HCT116 (cell line): Measurements from ENCODE around the gene MRPL49. TPM values are rescaled to one million over a fixed set of nuclear protein-coding genes. Genes with fewer than 3 reads are reported as not detected.

ENCODE experiments used
- ATAC-seq: fragments of 200-7000 bp; cut with Tn5 transposase; 2 replicates; pipeline ENCODE4 v1.9.1; 2020; ENCODE audit warnings: mild to moderate bottlenecking, moderate library complexity
- BruUV-seq: library from RNA; stranded (reverse); fragments of 400-500 nt; replicated peaks from 2 replicates; lab custom pipeline; 2021; lab: Mats Ljungman, UMichigan
- CTCF ChIA-PET: fragments of 300-600 bp; sonication (Branson Sonifier 250); formaldehyde crosslinking; loops from one replicate; lab custom pipeline; 2021; ENCODE audit warnings: antibody characterized with exemption; lab: Charles Lee
- POLR2A ChIA-PET: fragments of 300-600, 350-600 bp; sonication (Branson Sonifier 250); formaldehyde crosslinking; loops from one replicate; lab custom pipeline; 2021; ENCODE audit warnings: antibody characterized with exemption; lab: Charles Lee
- RAD21 ChIA-PET, 2 experiments: fragments of 300-600 bp; sonication (Branson Sonifier 250); formaldehyde crosslinking; loops; one replicate each; lab custom pipeline; 2023; ENCODE audit warnings: low total read pairs in 2 of 2; ENCODE audit not compliant: uncharacterized antibody in 2 of 2, unreplicated experiment in 2 of 2, low non-redundant PET in 1 of 2; lab: Charles Lee
- DNase-seq: peaks from one replicate; pipeline ENCODE4 v3.0.0-alpha.2; 2010; ENCODE audit warnings: low read depth, low spot score
- H2AFZ ChIP-seq: fragments of 200-600 bp; shearing (Covaris generic), sonication (generic); 2 replicates; pipeline ENCODE4 v1.6.1; 2017; ENCODE audit warnings: low read depth, mixed run types, mixed read lengths, antibody characterized with exemption, low read length; ENCODE audit not compliant: poor library complexity, severe bottlenecking
- H3K27ac ChIP-seq: 2 replicates; pipeline ENCODE4 v1.5.1; 2012; ENCODE audit warnings: low read depth, low read length
- H3K27me3 ChIP-seq: fragments of 200-600 bp; sonication (generic); 2 replicates; pipeline ENCODE4 v1.6.1; 2016; ENCODE audit warnings: mixed run types, low read length, mixed read lengths; ENCODE audit not compliant: insufficient read depth
- H3K36me3 ChIP-seq, 2 experiments: fragments of 200-500 bp in 1 of 2; fragments of 200-600 bp in 1 of 2; sonication (Bioruptor generic) in 1 of 2; sonication (generic) in 1 of 2; 2 replicates each; pipeline versions ENCODE4 v1.5.1 to v1.6.1; 2014 to 2016; ENCODE audit warnings: low read length in 2 of 2, inconsistent platforms in 1 of 2, mixed read lengths in 1 of 2, mixed run types in 1 of 2; ENCODE audit not compliant: insufficient read depth in 2 of 2, control insufficient read depth in 1 of 2
- H3K4me1 ChIP-seq, 2 experiments: fragments of 200-600 bp in 1 of 2; sonication (generic) in 1 of 2; 2 replicates each; pipeline versions ENCODE4 v1.5.1 to v1.6.1; 2012 to 2017; ENCODE audit warnings: low read length in 2 of 2, inconsistent platforms in 1 of 2, mild to moderate bottlenecking in 1 of 2, mixed read lengths in 1 of 2, mixed run types in 1 of 2, moderate library complexity in 1 of 2; ENCODE audit not compliant: insufficient read depth in 2 of 2, control insufficient read depth in 1 of 2
- H3K4me2 ChIP-seq: fragments of 200-600 bp; sonication (generic); 2 replicates; pipeline ENCODE4 v1.6.1; 2017; ENCODE audit warnings: mixed run types, low read length, mixed read lengths
- H3K4me3 ChIP-seq, 2 experiments: fragments of 200-600 bp in 1 of 2; sonication (generic) in 1 of 2; replicated peaks in 1 of 2; 2 replicates each; pipeline ENCODE4 v1.5.1; 2011 to 2016; ENCODE audit warnings: low read length in 2 of 2, control low read depth in 1 of 2, low read depth in 1 of 2, mild to moderate bottlenecking in 1 of 2, mixed read lengths in 1 of 2, mixed run types in 1 of 2
- H3K79me2 ChIP-seq: fragments of 200-600 bp; sonication (generic); 2 replicates; pipeline ENCODE4 v1.6.1; 2017; ENCODE audit warnings: mild to moderate bottlenecking, mixed run types, low read length, moderate library complexity, mixed read lengths; ENCODE audit not compliant: insufficient read depth
- H3K9ac ChIP-seq: fragments of 200-600 bp; sonication (generic); 2 replicates; pipeline ENCODE4 v1.6.1; 2016; ENCODE audit warnings: low read length, mixed read lengths
- H3K9me2 ChIP-seq: fragments of 200-600 bp; sonication (generic), shearing (Covaris generic); 2 replicates; pipeline ENCODE4 v1.6.1; 2017; ENCODE audit warnings: mixed run types, mild to moderate bottlenecking, moderate library complexity; ENCODE audit not compliant: insufficient read depth
- H3K9me3 ChIP-seq, 2 experiments: fragments of 200-500 bp in 1 of 2; fragments of 200-600 bp in 1 of 2; sonication (Bioruptor generic) in 1 of 2; sonication (generic) in 1 of 2; 2 replicates each; pipeline ENCODE4 v1.6.1; 2014 to 2017; ENCODE audit warnings: low read length in 2 of 2, mixed read lengths in 2 of 2, inconsistent platforms in 1 of 2, low read depth in 1 of 2, mild to moderate bottlenecking in 1 of 2, mixed run types in 1 of 2, moderate library complexity in 1 of 2; ENCODE audit not compliant: control insufficient read depth in 1 of 2, insufficient read depth in 1 of 2
- H4K20me1 ChIP-seq: fragments of 200-600 bp; sonication (generic), shearing (Covaris generic); 2 replicates; pipeline ENCODE4 v1.6.1; 2017; ENCODE audit warnings: mixed run types, mild to moderate bottlenecking, moderate library complexity; ENCODE audit not compliant: insufficient read depth
- SRF ChIP-seq: IDR thresholded peaks from 2 replicates; pipeline ENCODE4 v1.6.1; 2012; ENCODE audit warnings: low read depth
- intact Hi-C: fragments of 100-400 bp; cut with micrococcal nuclease; formaldehyde crosslinking; loops from 2 replicates; pipeline ENCODE4 v1.10.0; 2022
- total RNA-seq: library from RNA; stranded (reverse); gene quantifications from one replicate; pipeline ENCODE4 v1.2.1, GENCODE V29; 2021; ENCODE audit not compliant: unreplicated experiment
- TF ChIP-seq, protein P1 (sequence below), 3 experiments: fragments of 200-600 bp in 1 of 3; sonication (generic) in 1 of 3; IDR thresholded peaks in 2 of 3; conservative IDR thresholded peaks in 1 of 3; 2 replicates each; pipeline ENCODE4 v1.5.1; 2012 to 2017; ENCODE audit warnings: low read depth in 2 of 3, low read length in 2 of 3, antibody characterized with exemption in 1 of 3, borderline replicate concordance in 1 of 3, control low read depth in 1 of 3, mild to moderate bottlenecking in 1 of 3, mixed read lengths in 1 of 3, mixed run types in 1 of 3, moderate library complexity in 1 of 3; ENCODE audit not compliant: insufficient read depth in 1 of 3

Gene MRPL49
- total RNA-seq, 1 experiment from 2014 or later = 77.5 TPM

DNA sequence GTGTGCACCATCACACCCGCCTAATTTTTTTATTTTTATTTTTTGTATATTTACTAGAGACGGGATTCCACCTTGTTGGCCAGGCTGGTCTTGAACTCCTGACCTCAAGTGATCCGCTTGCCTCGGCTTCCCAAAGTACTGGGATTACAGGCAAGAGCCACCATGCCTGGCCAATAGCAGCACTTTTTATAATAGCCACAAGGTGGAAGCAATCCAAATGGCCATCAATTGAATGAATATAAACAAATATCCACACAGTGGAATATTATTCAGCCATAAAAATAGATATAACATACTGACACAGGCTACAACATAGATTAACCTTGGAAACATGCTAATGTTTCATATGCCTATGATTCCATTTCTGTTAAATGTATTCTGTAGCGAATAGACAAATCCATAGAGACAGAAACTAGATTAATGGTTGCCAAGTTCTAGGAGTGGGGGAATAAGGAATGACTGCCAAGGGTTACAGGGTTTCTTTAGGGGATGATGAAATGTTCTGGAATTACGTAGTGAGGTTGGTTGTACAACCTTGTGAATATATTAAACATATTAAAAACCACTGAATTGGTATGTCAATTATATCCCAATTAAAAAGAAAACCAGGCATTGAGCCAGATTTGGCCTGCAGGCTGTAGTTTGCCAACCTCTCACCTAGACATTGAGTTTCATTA lies 21.3 kb upstream of the MRPL49 start:
- Histone ChIP-seq H3K36me3 (peaks cover 3 to 6% of the 10 kb centered on the region in 2 experiments; a peak in 2 of 4 replicates), H3K9ac (no peak overlapping the region), H3K27me3 (no peaks in the 10 kb centered on the region), H2AFZ (no peak overlapping the region), H4K20me1 (no peaks in the 10 kb centered on the region), H3K9me2 (no peaks in the 10 kb centered on the region), H3K79me2 (peaks cover 39% of the 10 kb centered on the region), H3K4me3 (no peak overlapping the region), H3K9me3 (no peaks in the 10 kb centered on the region), H3K27ac (no peak overlapping the region), H3K4me2 (no peak overlapping the region), H3K4me1 (peaks cover 3 to 9% of the 10 kb centered on the region in 2 experiments; a peak in 3 of 4 replicates)
- RAD21 ChIA-PET = no interaction called here
- DNase-seq (no peak), ATAC-seq (no peak)
- no peak for TF ChIP-seq SRF
- TF ChIP-seq, protein P1, sequence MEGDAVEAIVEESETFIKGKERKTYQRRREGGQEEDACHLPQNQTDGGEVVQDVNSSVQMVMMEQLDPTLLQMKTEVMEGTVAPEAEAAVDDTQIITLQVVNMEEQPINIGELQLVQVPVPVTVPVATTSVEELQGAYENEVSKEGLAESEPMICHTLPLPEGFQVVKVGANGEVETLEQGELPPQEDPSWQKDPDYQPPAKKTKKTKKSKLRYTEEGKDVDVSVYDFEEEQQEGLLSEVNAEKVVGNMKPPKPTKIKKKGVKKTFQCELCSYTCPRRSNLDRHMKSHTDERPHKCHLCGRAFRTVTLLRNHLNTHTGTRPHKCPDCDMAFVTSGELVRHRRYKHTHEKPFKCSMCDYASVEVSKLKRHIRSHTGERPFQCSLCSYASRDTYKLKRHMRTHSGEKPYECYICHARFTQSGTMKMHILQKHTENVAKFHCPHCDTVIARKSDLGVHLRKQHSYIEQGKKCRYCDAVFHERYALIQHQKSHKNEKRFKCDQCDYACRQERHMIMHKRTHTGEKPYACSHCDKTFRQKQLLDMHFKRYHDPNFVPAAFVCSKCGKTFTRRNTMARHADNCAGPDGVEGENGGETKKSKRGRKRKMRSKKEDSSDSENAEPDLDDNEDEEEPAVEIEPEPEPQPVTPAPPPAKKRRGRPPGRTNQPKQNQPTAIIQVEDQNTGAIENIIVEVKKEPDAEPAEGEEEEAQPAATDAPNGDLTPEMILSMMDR (IDR thresholded peaks at IDR 0.05 in 2 of 3, conservative IDR thresholded peaks at IDR 0.05 in 1 of 3; ENCODE audit: borderline replicate concordance in 1 of 3, insufficient read depth in 1 of 3, low read depth in 2 of 3, low read length in 2 of 3) = peak in 1 of 3 experiments; percentile 39; a peak in 2 of 6 replicates
- CTCF ChIA-PET = interaction anchor here (1.5 kb wide), 1 partner anchor 11 kb away, joined by 8 read pairs; the partner anchor contains the start of gene TM7SF2
- POLR2A ChIA-PET = interaction anchor here (0.6 to 1.4 kb wide), 2 partner anchors 11 to 44 kb away, joined by 3 to 4 read pairs; partner anchors contain the start of gene TM7SF2
- intact Hi-C loops = no loop called here
- BruUV-seq = no TSS peak
